Amniotic epithelial cell (primary cell): ENCODE measurements around the gene GLI3.
A peak's percentile ranks its signal among the peaks of the same experiment; 100 is the strongest.

Experiments
- DNase-seq: peaks from one replicate; pipeline ENCODE4 v3.0.0-alpha.2; 2010; ENCODE audit warnings: low read depth

The GLI3 gene

GRCh38 chr7:42143711-42144600, 93.1 kb downstream of the GLI3 start:
- DNase-seq: no peak

GRCh38 chr7:42142089-42142488, 94.9 kb downstream of the GLI3 start:
- DNase-seq: no peak

DNA sequence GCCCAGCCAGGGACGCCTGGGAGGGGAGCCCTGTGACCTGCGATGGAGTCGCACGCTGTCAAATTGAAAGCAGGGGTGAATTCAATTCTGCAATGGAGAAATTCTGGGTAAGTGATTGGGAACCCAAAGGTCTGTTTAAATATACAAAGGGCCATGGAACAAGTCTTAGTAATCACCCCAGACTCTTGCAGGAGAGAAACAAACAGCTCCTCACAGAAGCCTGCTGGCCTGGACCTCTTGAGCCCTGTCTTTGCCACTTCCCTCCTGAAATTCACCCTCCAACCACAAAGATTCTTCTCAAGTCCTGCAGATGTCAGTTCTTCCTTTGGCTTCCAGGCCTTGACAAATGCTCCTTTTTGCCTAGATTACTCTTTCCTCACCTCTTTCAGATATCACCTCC, 97.3 kb downstream of the GLI3 start:
- no peak for DNase-seq

DNA sequence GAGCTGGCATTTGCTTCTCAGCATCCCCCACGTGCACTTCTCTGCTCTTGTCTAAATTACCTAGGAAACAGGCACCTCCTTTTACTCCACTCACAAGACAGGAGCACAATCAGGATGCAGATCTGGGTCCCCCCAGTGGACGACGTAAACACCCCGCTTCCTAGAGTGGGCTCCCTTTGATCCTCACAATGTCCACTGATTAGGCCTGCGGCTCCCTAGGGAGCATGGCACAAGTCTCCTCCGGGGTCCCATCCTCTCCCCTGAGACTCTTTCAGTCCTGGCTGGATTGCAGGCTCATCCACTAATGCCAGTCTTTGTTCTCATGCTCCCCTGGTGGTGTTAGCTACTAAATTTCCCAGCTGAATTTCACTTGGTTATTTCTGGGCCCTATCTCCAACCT, 98.3 kb downstream of the GLI3 start:
- no peak for DNase-seq

GRCh38 chr7:42137941-42138340, 99.1 kb downstream of the GLI3 start:
- no peak for DNase-seq

DNA sequence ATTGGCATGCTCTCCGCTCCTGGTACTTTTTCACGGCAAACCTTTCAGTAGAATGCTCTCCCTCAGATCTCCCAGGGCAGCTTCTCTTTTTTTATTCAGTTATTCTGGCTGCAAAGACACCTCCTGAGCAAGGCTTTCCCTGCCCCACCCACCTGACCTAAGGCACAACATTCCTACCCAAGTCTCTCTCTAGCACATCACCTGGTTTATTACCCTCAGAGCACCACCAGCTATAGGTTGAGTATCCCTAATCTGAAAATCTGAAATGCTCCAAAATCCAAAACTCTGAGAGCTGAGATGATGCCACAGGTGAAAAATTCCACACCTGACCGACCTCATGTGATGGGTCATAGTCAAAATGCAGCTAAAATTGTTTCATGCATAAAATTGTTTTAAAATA, 99.6 kb downstream of the GLI3 start:
- DNase-seq: no peak

- DNase-seq: no peak
Observed at GRCh38 chr7:42135728-42136127, 101.3 kb downstream of the GLI3 start.

- DNase-seq: no peak
Observed at GRCh38 chr7:42134276-42134876, 102.6 kb downstream of the GLI3 start.

GRCh38 chr7:42133321-42133720, 103.7 kb downstream of the GLI3 start:
- DNase-seq: no peak

DNA sequence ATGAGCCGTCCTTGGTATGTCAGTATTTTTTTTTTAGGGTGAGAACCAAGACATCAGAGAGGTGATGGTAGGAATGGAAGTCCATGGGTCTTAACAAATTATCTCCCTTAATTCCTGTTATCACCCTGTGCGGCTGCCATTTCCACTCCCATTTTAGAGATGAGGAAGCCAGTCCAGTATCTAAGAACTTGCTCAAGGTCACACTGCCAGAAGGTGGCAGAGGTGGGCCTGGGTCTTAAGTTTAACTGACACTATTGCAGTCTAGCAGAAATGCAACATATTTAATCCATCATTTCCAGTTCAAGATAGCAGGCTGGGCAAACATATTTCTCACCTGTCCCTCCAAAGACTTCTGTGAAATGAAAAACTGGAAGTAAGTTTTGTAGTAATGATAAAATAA, 108.3 kb downstream of the GLI3 start:
- DNase-seq: peak; percentile 32

DNA sequence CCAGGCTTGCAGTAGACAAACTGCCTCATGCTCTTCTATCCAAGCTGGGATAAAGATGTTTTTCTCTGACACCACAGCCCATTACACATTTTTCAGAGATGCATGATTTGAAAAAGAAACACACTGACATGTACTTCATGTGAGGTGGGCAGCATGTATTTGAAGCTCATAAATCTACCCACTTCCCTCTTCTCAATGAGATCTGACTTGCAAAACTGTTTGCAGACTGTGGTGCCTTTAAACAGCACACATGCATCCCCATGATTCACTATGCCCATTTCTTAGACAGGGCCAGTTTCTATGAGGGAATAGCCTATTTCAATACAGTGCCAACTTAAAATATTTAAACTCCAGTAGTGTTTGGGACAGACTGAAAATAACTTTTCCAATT, 109.8 kb downstream of the GLI3 start:
- no peak for DNase-seq

DNA sequence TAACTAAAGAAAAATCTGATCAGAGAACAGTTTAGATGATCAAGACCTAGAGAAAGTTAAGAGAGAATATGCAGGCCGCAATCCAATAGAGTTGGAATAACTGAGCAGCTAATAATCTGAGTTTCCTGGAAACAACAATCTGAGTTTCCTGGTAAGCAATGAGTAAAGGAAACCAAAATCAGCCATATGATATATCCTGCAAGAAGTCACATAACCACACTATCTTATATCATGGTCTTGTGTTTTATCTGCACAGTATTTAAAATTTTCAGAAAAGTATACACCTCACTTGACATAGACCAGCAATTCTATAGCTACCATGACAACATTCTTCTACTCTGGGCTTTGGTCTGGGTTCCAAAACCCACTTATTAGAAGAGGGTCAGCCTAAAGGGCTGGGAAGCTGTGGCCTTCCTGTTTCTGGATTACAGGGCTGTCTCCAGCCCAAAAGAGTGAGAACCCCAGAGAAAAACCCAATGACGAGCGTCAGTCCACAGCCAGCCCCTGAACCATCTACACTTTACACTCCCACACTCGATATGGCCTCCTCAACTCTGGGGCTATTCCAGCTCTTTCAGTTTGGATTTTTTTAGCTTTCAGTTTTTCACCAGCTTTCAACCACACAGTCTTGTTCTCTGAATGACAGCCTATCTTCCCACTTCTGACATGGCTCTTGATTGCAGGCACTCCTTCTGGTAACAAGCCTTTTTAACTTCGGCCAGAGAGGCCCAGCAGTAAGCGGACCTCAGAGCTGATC, 110.4 kb downstream of the GLI3 start:
- no peak for DNase-seq

DNA sequence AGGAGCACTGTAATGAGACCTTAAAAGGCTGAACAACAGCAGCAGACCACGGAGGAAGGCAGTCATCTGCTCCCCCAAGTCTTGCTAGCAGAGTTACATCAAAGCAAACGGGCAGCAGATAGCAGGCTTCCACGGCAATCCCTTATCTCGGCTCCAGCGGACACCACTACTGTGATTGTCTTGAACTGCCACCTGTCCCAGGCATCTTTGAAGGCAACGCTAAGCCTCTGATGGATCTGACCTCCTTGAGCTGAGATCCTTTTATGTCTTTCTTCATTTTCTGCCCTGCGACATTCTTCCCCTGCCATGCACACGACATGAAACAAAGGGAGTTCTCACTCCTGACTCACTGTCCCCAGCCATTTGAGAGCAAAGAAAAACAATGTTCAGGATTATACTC, 111.7 kb downstream of the GLI3 start:
- DNase-seq: no peak

GRCh38 chr7:42123716-42124115, 113.3 kb downstream of the GLI3 start:
- no peak for DNase-seq

DNA sequence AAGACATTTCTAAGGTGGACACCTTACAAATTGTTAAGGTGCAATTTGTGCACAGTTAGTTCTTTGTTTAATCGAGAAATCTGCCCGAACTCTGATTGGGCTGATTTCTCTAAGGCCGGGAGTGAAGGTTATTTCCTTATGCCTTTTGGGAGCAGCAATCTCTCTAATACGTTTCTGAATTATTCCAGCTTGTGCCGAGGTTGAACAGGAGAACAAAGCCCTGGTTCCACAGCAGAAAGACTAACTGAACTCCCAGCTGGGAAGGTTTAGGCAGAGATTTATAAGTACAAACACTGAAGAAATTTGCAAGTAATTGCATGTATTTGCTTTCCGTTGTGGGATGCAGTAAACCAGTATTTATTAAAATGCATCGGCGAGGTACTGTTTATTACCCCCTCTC, 116.8 kb downstream of the GLI3 start:
- DNase-seq: no peak

DNA sequence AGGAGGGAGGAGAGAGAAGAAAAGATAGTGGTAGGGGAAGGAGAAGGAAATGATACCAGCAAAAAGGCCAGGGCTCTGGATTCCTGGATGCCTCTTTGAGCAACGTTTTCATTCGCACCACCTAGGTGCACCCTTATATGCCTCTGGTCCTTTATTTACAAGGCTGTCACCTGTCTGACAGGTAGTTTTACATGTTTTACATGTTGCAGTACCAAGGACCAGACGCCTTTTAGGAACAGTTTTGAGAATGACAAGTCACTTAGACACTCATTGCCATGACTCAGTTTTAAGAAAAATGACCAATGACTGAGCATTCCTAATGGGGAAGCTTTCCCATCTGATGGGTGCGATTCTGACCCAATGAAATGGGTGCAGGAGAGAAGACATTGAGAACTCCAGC, 119.8 kb downstream of the GLI3 start:
- no peak for DNase-seq

- no peak for DNase-seq
Observed at GRCh38 chr7:42115795-42116194, 121.2 kb downstream of the GLI3 start.

DNA sequence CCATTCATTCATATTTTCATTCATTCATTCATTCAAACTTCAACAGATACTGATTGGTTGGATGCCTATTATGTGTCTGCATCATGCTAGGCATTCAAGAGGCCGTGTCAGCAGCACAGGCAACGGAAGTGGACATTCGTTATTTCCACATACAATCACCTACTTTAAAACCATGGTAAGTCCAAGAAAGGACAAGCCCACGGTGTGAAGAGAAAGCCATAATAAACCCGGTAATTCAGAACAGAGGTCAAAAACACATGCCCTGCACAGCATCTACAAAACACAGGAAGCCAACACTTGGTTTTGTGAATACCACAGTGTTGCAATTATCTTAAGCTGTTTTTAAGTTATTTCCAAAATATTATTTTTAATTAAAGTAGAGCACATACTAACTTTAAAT, 126.7 kb downstream of the GLI3 start:
- no peak for DNase-seq

GRCh38 chr7:42108803-42109528, 128.0 kb downstream of the GLI3 start:
- DNase-seq: no peak

GRCh38 chr7:42107484-42108240, 129.3 kb downstream of the GLI3 start:
- no peak for DNase-seq

DNA sequence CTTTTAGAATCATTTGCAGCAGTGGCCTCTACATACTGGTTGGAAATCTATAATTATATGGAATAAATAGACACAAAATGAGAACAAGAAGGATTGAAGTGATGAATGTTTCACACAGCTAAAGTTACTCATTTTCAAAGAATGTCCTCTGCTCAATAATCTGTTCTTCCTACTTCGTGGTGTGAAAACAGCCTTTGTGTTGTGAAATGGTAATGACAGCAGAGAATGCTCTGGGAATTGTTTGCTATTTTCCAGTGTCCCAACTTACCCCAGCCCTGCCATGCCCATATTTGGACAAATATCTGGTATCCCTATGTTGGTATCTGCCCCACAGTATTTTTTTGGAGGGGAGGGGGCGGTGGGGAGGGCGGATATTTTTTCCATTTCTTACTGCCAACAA, 130.4 kb downstream of the GLI3 start:
- peak; percentile 54 for DNase-seq
